ENCODE results near the gene ZSCAN20.
A peak's percentile ranks its signal among the peaks of the same experiment; 100 is the strongest.

ZSCAN20 gene

DNA sequence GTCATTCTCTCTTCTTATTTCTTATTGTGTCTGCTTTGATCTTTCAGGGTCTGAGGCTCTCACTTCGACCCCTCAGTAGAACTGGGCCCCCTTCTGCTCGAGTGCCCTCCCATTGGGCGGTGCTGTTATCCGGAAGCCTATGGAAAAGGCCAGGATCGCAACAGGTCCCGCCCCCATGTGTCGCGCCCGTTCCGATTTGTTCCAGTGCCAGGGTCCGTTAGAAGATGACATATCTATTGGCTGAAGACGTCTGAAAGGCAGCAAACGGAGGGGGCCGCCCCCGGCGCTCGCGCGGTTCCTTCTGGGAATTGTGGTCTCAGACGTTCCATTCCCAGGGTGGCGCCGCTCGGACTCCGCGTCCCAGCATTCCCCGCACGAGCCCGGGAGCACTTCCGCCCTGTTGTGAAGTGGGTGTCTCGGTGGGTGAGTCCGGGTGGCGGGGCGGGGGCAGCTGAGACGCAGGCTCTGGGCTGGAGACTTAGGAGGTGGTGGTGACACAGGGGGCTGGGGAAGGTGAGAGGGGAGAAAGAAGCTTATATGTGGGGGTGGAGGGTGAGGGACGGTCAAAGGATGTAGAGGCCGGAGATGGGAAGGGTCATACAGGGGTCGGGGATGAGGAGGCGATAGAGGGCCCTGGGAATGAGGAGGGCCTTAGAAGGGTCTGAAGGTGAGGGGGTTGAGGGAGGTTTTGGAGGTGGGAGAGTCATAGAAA, at the start of gene ZSCAN20:
ZSCAN20 (plus strand) TSS at position 377 of the 712 bp plus-strand sequence. CDS start 6,644 bp downstream, outside the sequence.
- DNase-seq = peak; percentile 89

DNA sequence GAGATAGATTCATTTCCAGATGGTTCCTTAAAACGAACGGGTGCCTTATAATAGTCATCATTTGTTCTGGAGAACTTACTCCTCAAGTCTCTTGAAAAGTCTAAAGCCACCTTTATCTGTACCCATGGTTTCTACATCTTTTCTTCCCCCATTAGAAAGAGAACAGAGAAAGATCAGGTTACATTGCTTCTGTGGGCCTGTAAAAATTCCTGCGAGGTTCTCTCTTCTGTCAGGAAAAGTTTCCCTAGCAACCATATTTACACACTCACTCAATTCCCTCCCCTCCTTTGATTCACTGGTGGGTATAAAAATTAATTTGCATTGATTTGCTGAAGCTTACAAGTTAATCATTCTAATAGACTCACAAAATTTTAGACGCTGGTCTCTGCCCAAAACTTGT, 48.2 kb upstream of the ZSCAN20 start:
- DNase-seq = no peak

DNA sequence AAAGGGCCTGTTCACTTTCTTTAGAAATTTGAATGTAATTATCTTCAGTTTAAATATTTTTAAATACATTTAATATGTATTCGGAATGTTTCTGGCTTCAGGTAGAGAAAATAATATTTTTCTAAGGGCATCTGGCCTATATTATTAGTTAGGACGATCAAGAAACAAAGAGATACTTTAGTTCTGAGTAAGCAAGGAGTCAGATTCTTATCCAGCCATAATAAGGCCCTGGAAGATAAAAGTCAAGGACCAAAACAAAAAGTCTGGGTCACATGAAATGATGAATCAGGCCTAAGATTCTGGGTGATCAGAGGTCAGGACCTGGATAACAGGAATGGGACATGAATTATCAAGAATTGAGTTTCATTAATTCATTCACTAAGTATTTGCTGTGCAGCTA, 47.8 kb upstream of the ZSCAN20 start:
- no peak for DNase-seq

DNA sequence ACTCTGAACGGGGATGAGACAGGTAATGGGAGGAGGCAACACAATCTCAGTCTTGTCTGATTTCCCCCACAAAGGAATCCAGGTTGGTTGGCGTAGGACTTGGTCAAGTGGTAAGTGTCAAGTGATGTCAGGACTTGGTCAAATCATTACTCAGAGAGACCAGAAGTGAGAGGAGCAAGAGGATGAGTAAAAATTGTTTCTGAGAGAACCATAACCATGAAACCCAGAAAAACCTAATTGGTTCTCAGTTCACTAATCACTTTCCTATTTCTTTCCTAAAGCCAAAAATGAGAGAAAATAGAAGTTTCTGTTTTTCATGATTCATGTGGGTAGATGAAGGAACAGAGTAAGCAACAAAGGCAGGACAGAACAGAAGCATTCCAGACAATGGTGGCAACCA, 46.5 kb upstream of the ZSCAN20 start:
- no peak for DNase-seq

DNA sequence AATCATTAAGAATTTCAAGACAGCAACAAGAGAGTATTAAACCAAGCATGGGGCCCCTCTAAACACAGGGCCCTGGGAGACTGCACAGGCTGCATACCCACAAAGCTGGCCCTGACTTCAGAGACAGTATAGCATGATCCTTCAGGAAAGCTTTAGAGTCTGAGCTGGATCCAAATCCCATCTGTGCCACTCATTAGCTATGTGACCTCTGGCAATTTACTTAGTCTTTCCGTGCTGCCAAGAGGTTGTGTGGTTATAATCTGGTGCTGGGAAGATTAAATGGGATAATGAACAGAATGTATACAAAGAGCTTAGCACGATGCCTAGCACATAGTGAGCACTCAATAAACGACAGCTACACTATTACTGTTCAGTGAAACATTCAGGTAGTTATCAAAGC, 45.5 kb upstream of the ZSCAN20 start:
- no peak for DNase-seq

DNA sequence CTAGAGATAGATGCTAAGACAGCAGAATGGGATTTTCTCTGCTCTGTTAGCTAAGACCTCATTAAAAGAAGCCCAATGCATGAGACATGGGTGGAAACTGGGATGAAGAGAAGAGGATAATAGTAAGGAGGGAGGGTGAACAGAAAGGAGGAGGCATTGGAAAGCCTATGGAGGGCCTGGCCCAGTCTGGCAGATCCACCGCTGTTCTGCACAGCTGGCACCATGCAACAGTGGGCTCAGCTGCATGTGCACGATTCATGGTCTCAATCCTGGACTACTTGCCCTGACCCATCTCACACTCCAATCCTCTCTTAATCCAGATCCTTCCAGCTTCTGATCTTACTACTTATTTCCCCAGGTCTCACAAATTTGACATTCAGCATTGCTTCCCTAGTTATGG, 43.8 kb upstream of the ZSCAN20 start:
- DNase-seq = no peak

DNA sequence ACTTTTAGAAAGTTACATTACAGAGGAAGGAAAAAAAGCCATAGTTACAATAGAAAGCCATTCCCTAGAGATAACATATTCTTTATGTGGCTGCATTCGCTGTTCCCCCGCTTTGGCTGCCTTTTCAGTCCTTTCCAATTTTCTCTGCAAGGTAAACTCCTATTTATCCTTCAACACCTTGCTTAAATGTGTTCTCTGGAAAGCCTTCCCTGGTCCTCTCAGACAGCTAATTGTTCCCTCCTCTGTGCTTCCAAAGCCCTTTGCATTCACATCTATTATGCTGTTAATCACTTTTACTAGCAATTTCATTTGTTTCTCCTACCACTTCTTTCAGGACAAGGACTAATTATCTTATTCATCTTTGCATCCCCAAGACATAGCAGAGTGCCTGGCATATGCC, 43.1 kb upstream of the ZSCAN20 start:
- no peak for DNase-seq

DNA sequence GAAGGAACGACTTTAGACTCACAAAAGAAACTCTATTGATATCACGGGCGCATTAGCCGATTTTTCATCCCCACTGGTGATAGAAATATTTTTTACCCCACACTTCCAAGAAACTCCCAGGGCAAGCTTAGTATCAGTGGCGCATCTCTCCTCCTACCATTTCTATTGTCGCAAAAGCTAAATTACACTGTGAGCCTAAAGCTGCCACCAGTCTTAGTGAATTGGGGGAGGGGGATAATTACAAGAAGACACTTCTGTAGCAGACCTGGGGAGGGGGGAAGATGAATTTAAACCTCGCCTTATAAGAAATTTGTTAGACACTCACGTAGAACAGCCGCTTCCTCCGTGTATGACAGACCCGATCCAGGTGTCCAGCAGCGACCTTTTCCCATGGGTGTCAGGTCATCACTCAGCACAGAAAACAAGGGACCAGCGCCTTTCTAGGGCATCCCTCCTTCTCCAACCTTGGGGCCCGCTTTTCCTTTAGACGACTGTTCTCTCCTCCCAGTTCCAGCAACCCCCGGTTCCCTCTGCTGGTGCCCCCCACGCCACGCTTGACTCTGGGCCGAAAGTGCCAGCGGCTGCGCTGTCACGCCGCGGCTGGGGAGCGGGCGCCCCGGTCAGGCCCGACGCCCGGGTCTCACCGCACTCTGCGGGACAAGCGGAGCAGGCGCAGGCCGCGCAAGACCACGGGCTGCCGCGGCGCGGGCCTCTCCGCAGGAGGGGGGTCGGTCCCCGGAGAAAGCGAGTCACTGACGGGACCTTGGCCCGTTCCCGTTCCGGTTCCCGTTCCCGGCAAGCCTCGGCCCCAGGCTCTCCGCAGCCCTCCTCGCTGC, 42.4 kb upstream of the ZSCAN20 start:
- no peak for DNase-seq

DNA sequence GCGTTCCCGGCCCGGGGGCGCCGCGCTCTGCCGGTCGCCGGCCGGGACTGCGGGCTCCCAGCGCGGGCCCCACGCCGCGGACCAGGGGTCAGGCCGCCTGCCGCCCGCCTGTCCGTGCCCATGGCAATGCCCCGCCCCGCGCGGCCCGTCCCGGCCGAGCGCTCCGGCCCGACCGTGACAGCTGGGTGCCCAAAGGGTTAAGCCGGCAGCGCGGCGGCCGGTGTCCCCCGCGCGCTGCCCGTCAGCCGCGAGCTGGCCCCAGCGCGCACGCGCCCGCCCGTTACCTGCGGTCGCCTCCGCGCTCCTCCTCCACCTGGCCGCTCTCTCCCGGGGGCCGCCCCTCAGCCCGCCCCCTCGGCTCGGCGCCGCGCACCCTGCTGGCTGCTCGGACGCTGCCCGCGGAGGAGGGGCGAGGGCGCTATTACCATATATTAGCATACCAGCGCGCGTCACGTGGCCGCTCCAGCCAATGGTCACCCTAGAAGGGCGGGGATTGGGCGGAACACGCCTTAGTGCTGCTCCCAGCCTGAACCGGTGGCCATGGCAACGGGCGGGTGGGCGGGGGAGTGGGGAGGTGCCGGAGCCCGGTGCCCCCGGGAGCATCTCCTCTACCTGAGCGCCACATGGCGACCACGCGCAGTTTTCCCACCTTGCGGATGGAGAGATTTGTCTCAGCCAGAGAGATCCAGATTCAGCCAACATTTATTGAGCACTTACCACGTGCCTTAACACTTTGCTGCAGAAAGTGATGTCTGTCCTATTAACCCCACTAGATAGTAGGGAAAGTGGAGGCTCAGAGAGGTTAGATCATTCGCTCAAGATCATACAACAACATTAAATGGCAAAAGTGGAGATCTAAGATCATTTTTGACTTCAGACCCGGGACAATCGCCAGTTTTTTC, 41.5 kb upstream of the ZSCAN20 start, which contains the start of gene PHC2:
PHC2 (minus strand) TSS at position 404 of the 902 bp plus-strand sequence. CDS start 55,556 bp downstream, outside the sequence.
- DNase-seq = peak; percentile 94

DNA sequence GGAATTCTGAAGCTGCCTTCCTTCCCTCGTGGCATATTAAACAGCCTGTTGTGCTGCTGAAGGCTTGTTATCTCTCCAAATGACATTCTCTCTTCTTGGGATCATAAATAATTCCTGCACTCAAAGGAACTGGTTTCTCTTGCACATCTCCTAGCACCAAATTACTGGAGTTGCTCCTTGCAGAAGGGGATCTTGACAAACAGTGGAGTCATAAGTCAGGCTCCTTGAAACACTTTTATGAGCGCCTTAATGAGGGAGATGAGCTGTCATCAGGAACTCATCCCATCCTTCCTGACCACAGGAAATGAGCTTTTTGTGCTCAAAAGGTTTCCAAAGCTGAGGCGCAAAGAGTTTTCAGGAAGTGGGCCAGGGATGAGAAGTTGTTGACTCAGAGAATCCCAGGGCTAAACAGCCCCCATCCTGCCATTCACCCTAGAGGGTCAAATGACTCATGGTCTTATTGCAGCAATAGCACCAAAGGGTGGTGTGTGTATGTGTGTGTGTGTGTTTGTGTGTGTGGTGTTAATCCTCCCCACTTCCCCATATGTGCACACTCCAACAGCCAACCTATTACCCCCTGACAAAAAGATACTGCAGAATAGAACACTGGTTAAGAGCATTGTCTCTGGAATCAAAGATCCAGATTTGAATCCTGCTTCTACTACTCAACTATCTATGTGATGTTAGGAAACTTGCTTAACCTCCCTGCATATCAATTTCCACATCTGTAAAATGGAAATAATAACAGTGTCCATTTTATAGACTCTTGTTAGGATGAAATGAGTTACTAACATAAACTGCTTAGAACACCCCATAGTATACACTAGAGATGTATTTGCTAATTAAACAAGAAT, 38.7 kb upstream of the ZSCAN20 start:
- DNase-seq = peak; percentile 12

DNA sequence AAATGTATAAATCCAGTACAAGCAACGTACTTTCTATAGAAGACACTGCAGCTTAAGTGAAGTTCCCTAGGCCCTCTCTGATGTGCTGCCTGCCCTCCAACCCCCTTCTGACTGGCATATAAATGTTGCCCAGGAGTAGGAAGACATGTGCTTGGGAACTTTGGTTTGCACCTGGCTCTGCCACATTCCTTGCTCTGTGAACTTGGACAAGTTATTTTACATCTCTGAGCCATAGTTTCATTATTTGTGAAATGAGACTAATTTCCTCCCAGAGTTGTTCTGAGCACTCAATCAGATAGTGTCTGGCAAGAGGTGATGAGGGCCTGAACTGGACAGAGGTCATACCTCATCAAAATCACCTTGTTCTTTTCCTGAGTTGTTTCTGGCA, 38.1 kb upstream of the ZSCAN20 start:
- no peak for DNase-seq

DNA sequence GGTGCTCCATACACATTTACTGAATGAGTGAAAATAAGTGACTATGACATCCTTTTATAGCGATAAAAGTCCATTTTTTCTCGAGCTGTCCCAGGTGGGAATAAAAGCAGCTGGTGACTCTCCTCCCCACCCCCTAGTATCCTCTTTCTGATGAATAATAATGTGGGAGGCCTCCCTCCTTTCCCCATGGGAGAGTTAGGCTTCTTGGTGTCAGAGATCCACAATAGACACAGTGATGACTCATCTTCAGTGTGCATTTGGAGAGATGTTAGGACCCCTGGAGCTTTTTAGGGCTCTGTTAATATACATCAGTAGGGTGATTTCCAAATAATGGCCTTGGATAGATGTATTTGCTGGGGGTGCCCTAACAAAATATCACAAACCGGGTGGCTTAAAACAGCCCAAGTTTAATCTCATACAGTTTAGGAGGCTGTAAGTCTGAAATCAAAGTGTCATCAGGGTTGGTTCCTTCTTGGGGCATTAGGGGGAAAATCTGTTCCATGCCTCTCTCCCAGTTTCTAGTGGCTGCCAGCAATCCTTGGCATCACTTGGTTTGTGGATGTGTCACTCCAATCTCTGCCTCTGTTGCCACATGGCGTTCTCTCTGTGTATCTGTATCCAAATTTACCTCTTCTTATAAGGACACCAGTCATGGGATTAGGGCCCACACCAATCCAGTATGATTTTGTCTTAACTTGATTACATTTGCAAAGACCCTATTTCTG, 37.2 kb upstream of the ZSCAN20 start:
- no peak for DNase-seq

DNA sequence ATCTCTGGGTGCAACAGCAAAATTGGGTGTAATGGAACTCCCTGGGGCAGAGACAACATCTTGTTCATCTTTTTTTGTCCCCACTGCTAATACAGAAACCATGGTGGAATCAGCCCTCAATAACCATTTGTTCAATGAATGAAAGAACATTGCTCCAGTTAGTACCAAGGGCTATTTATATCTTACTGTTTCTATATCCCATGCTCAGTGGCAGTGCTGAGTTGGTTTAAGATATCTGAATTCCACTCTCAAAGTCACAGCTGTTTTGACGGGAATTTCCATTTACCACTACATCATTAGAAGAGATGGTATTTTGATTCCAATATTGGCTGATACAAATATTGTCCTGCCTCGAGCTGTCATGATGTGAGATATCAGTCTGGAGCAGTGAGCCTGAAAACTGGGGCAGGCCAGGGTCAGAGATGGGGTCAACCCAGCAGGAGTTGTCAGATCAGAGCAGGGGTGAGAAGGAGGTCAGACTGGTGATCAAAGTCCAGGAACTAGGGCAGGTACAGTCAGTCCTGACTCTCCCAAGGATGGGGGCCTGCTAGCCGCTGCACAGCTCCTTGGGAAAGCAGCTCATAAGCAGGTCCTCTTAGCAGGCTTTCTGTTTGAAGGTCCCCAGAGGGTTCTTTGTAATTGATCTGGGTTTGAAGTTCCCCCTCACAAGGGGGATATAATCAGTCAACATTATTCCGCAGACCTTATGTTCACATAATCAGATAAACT, 35.7 kb upstream of the ZSCAN20 start:
- no peak for DNase-seq

DNA sequence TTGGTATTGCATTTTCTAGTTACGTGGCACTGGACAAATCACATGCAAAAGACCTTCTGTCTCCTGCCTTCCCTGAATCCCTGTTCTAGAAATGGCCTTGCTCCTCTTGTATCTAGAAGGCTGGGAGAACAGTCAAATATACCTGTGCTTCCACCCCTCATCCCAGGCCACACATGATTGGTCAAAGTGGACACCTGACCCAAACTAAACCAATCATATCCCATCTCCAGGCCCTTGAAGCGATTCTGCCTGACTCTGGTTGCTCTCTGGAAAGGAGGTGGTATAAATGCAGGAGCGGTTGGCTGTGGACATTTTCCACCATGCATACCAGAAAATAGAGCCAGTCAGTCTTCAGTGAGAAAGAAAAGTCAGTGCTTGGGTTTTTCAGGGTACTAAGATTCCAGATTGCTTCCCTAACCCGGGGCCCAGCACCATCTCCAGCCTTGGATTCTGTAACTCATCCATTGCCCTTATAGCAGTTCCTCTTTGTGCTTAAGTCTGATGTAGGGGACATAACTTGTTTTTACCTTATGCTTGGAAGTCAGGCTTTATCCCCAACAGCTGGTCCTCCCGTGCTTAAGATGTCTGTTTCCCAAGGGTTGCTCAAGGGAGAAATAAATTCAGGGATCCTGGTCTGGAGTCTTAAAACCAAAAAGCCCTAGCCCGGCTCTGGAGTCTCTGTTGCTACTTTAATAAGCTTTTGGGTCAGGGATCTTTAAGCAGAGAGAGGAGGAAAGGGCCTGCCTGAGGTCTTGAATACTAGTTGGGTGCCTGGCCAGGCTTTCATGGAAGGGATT, 33.9 kb upstream of the ZSCAN20 start:
- no peak for DNase-seq

DNA sequence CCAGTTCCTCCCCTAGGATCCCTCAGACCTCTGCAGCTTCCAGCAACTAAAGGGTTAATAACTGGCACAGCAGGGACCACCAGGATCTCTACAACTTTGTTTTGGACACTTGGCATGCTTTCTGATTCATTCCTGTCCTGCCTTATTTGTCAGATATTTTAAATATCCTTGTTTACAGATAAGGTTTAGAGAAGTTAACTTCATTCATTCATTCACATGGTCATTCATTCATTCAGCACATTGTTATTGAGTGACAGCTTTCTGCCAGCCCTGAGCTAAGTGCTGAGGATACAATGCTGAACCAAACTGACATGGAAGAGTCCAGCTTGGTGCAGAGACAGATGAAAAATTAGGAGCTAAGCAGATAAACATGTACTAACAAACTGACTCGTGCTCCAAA, 32.8 kb upstream of the ZSCAN20 start:
- no peak for DNase-seq

DNA sequence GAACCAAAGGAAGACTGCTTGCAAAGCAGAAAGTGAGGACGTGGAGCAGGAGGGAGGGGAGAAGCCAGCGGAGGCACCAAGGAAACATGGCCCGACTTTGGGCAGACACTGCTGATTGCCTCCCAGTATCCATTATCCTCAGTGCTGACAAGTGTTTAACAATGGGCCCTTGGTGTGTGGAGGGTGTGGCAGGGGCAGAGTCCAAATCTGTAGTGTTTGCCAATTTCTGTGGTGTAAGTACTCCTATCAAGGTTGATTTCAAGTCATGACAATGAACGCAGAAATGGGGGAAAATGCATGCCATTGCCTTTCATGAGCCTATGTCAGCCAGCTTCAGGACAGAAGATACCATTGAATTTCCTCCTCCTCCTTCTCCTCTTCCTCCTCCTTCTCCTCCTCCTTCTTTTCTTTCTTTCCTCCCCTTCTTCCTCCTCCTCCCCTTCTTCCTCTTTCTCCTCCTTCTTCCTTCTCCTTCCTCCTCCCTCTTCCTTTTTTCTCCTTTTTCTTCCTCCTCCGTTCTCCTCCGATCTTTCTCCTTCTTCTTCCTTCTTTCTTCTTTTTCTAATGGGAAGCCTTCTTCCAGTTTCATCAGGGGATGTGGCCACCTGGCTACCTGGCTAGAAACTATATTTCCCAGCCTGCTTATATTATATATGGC, 31.2 kb upstream of the ZSCAN20 start:
- no peak for DNase-seq

DNA sequence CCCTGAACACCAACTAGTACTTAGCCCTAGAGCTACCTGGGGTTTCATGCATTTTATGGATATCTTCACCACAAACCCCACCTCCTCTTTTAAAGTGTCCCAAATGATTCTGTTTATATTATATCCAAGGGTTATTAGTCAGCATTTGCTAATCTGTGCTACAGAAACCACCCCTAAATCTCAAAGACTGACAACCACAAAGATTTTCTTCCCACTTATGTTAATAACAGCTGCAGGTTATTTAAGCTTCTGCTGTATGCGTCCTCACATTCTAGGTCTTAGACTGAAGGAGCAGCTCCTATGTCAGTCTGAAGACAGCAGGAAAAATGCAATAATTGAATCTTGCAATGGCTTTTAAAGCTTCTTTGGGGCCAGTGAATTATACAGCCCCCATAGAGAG, 30.3 kb upstream of the ZSCAN20 start:
- no peak for DNase-seq

DNA sequence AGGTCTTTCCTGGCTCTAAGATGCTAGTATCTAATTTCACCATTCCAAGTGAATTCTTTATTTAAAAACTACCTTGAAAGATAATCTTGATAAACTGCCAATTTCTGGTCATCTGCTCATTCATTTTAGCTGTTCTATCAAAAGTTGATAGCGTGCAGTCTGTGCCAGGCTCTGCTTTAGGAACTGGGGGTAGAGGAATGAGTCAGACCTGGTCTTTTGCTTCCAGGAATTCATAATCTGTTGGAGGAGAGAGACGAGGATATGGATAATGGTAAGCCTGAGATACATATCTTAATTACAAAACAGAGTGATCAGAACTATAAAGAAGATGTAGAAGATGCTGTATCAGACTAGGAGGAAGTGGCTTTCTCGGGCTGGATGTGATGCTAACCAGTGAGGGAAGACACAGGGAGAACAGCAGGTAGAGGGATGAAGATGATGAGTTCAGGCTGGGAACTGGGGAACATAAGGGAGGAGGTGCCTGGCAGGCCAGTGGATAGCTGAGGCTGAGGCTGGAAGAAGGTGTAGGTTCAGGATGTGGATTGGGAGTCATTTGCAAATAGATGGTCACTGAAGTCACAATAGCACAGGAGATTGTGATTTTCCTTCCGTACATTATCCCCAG, 29.3 kb upstream of the ZSCAN20 start:
- DNase-seq = no peak

DNA sequence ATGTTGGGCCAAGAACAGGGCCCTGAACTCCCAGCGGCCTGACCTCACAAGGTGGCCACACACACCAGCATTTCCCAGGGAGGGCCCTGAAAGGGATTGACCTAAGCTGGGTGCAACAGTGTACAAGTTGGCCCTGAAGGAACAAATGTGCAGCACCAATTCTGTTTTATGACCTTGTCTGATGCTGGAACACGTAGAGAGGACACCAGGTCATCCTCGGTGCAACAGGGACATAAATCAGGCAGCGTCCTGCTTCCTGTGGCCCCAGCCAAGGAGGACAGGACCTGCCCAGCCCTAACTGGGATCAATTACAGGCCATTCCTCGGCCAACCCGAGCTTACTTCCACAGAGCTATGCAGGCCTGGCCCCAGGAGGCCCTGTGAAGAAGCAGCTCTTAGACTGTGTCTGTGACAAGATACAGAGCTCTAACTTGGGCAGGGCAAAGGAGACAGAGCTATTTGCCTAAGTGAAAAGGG, 28.7 kb upstream of the ZSCAN20 start:
- no peak for DNase-seq
